Gastroesophageal sphincter (tissue), 3 donors: Measurements from ENCODE around the gene HIP1.

ENCODE experiments used
- CTCF ChIP-seq, 4 experiments: fragments of 200-600 bp in 2 of 4; fragments of 450-650 bp in 2 of 4; sonication (generic) in 1 of 4; IDR thresholded peaks; one replicate each; pipeline ENCODE4 v1.5.1; 2017 to 2019; ENCODE audit warnings: antibody characterized with exemption in 4 of 4, mild to moderate bottlenecking in 2 of 4, moderate library complexity in 2 of 4
- EP300 ChIP-seq: sonication (generic); formaldehyde crosslinking; IDR thresholded peaks from one replicate; pipeline ENCODE4 v1.6.1; 2017; ENCODE audit warnings: antibody characterized with exemption, mild to moderate bottlenecking
- POLR2A ChIP-seq, 2 donors: fragments of 450-650 bp; IDR thresholded peaks; one replicate each; pipeline ENCODE4 v1.6.1; 2017; ENCODE audit warnings: antibody characterized with exemption in 2 of 2, mild to moderate bottlenecking in 2 of 2, moderate library complexity in 1 of 2
- POLR2AphosphoS5 ChIP-seq: sonication (generic); formaldehyde crosslinking; IDR thresholded peaks from one replicate; pipeline ENCODE4 v1.6.1; 2017; ENCODE audit warnings: antibody characterized with exemption

GRCh38 chr7:75727881-75728593, 10.7 kb downstream of the HIP1 start:
- TF ChIP-seq CTCF (IDR thresholded peaks at IDR 0.05) (no peak), POLR2A (IDR thresholded peaks at IDR 0.05) (no peak), EP300 (no peak), POLR2AphosphoS5 (no peak)
